H1 (cell line): ENCODE data around the gene IL10. TPM values are rescaled to one million over a fixed set of nuclear protein-coding genes. Genes with fewer than 3 reads are reported as not detected.

Experiments
- KDM4A ChIP-seq: IDR thresholded peaks from one replicate; pipeline ENCODE4 v1.7.1; 2012; ENCODE audit warnings: low read depth, mild to moderate bottlenecking, moderate library complexity, low read length, inconsistent platforms; ENCODE audit not compliant: severe bottlenecking
- polyA plus RNA-seq, 7 experiments: library from polyadenylated mRNA; depleted of rRNA in 3 of 7; stranded (reverse) in 5 of 7; unstranded in 2 of 7; fragments of >200 nt in 5 of 7; fragments of 200-250 nt in 2 of 7; gene quantifications; 1 replicate in 5 of 7; 2 replicates in 1 of 7; 4 replicates in 1 of 7; pipeline versions ENCODE4 v1.2.1 to v1.2.3, GENCODE V29; 2011 to 2013; ENCODE audit warnings: missing spikeins in 2 of 7, mixed read lengths in 2 of 7
- total RNA-seq: library from RNA; stranded (reverse); fragmentation: NEBNext Ultra II Directional; extraction: Animal tissue kit (Norgen Biotek cat#: 25700); gene quantifications from 2 replicates; pipeline ENCODE4 v1.2.1, GENCODE V29; 2021

IL10 gene
- total and polyA plus RNA-seq, 2 of the 8 experiments (the other 6 are each of a cell fraction or from before 2014, with no cell fraction given): not detected

DNA sequence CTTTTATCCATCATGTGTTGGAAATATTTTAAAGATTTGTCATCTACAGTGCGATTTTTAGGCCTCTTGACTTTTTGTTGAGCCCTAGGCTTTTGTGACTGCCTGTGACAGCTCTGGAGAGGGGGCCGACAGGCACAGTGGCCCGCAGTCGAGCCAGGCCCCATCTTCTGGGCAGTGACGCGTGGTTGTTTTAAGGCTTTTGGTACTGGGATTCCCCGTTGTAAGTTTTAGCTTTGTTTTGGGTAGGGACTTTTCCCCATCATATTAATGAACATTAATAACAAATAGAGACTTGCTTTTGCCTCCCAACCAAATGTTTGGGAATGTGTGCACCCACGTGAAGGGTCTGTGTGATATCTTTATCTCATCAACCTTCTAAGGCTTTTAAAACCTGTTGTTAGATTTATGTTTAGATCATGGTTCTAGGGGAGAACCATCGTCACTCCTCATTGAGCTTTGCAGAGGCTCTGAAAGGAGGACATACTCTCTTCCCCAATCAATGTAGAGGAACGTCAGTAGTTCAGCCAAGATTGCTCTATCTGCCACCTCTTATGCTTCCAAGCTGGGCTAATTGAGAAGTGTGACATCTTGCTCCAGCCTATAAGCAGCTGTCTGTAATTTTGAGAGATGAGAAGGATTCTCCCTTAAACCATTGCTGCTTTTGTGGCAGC, 53.0 kb downstream of the IL10 start (continued):
- TF ChIP-seq KDM4A: no peak
